Medulla oblongata (tissue), 1 donor: ENCODE measurements around the gene FHOD3.

Experiments
- DNase-seq: peaks from one replicate; pipeline ENCODE4 v3.0.0-alpha.2; 2015; ENCODE audit errors: extremely low spot score

Gene FHOD3

DNA sequence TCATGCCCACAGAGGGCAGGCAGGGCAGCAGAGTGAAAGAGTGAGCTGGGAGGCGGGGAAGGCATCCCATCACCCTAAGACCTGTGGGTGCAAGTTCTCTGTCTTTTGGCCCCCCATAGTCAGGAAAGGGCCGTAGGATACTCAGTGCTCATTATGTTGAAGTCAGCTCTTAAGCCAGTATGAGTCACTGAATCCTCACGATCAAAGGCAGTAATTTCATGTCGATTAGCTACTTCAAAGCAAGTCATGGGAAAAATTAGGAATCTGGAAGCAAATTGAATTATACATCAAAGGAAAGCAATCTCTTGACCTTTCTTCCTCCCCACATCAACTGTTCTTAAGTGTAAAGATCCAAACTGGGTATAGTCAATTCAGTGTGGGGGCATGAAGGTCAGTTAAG, 178.9 kb downstream of the FHOD3 start:
- DNase-seq = no peak

DNA sequence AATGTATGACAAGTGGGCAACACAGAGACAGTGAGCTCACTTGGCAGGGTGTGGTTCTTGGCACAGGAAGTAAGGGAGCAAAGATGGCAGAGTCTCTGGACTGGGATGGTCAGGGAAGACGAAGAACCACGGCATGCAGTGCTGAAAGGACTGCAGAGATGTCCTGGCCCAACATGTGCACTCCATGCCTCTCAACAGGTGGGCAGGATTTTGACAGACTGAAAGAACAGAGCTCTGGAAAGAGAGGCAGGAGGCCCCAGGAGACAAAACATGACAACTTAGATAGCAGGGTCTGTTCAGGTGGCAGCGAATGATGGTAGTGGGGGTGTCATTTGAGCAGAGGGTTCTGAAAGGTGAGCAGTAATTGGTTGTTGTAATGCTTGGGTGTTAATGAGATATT, 180.3 kb downstream of the FHOD3 start:
- DNase-seq = no peak

DNA sequence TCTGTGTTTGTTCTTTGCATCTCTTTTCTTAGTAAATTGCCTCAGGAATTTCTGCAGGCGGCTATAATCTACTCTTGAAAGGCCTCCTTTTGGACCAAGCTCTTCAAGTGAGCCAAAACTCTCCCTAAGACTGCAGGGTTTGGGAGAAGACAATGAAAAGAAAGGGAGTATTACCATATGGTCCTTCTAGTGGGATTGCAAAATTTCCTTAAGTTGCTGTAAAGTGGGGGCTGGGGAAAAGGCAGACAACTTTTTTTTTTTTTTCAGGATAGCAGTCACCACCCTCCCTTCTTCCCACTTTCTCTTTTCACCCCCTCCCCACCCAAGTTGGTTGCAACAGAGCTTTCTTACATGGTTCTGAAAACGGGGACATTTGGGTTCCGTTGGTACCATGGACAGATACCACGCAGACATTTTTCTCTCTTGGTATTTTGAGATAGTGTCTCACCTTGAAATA, 183.7 kb downstream of the FHOD3 start:
- no peak for DNase-seq

DNA sequence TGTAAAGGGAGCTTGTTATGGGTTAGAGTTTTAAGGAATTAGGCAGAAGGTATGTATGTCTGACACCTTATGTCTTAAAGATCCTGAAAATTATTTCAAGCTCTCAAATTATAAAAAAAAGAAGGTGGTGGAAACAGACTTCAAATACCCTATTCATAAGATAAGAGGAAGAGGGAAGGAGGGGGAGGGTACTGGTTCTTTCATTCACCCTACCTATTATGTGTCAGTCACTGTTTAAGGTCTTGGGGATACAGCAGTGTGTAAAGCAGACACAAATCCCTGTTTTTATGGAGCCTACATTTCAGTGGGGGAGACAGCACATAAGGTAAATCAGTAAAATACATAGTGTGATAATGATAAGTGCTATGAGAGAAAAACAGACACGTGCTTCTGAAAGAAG, 184.4 kb downstream of the FHOD3 start:
- no peak for DNase-seq

DNA sequence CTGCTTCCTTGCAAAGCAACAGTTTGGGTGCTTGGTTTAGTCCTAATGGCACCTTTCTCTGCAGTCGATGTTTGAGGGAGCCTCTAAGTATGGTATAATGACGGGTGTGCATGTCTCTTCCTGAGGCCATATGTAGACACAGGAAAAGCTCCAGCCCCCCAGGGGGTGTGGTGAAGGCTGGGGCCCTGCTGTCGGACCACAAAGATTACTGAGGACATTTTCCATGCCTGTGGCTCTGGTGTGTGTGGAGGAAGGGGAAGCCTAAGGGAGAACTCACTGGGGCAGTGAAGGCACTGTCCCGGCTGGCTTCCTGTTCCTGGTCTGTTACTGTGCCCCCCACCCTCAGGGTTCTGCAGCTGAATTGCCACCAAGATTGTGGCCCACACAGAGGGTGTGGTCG, 187.1 kb downstream of the FHOD3 start:
- DNase-seq = no peak

DNA sequence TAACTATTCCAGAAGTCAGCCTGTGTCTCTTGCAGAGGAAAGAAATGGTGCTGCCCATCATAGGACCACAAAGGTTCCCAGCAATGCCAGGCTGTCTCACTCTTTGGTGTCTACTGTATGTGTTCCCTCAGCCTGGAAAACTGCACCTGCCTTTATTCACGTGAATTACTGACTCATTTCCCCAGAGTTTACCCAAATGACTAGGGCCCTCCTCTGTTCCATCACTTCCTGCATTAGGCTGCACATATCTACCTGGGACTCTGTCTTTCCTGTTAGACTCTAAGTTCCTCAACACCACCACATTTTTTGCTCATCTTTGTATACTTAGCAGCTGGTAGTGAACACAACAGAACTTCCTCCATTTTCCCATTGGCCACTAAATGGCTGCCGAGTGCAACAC, 188.3 kb downstream of the FHOD3 start:
- DNase-seq = no peak

DNA sequence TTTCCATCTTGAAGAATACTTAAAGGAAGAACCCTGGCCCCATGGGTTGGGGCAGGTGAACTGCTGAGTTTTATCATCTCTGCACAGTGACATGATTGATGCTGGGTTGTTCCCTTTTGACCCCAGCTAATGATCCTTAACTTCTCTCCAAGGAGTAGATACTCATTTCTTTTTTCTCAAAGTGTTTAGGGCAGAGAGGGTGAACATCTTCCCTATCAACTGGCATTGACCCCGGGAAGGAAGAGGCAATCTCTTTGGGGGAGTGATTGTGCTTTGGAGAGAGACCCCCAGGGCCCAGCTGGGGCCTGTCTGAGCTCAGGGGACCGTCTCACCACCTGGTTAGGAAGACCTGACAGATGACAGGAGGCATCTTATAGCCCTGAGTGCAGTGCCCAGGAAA, 190.6 kb downstream of the FHOD3 start:
- no peak for DNase-seq

DNA sequence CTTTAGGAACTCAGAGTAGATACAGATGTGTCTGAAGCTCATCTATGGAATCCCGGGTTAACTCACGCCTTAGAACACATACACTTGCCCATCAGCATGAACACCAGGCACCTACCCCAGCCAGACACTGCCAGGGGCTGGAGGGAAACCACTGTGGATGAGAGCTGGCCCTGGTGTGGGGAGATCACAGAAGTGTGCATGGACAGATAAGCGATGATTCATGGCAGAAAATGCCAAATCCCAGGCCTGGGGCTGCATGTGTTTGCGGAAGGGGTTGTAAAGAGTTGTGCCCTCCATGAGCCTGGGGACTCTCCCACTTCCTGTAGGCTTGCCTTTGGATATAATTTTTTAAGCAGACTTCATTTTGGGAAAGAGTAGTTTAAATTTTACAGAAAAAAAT, 193.4 kb downstream of the FHOD3 start:
- no peak for DNase-seq

DNA sequence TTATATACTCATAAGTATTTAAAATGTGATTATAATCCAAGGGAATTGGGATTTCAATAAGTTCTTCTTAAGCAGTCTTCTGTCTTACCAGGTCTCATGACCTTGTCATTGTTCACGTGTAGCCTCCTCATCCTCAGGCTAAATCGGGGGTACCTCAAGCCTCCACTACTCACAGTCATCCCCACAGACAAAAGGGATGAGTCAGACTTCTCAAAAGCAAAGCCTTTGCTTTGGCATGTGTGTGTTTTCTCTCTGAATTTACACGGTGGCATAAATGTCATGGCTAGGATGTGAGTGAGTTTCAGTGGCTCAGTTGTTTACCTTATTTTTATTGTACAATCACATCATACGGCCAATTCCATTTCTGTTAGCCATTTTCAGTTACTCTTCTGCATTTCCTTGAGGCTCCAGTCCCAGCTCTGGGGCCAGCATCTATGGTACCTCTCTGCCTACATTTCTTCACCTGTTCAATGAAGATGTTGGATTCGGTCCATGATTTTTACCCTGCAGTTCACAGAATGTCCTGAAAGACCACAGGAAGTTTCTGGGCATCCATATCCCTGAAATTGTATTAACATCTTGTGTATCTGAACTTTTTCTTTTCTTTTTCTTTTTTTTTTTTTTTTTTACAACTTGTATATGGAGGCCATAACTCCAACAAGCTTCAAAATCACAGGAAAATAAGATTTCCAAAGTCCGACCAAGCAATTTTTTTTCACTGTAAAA, 195.3 kb downstream of the FHOD3 start:
- no peak for DNase-seq

DNA sequence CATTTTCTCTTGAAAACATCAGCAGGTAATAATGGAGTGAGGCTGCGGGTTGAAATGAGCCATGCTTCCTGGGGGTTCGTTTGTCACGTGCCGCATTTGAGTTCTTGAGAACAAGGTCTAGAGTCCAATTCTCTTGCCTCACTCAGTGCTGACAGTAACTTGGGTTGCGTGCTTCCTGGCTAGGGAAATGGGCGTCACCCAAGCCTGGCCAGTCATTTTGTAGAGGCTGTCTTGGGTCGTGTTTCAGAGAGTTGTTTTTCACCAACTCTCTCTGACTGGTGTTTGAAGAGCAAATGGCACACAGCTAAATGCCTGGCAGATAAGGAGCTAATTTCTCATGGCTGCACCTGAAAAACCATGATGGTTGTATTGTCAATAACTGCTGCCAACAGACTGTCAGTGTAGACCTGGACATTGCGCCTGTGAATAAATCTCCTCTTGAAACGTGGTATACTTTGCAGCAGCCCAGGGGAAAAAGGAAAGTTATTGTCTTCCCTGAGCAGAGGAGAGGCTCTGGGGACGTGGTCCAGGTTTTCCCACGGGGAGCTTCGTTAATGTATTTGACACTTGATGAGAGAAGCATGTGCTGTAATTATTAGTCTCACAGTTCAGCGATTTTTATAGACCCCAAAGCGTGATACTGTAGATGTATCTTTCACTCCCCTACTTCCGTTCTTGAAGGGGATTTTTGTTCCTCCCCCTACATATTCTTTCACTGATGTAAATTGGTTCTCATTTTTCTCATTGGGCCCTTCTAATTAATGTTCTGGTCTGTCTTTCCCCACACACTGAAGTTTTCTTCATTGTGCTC, 196.0 kb downstream of the FHOD3 start:
- no peak for DNase-seq

DNA sequence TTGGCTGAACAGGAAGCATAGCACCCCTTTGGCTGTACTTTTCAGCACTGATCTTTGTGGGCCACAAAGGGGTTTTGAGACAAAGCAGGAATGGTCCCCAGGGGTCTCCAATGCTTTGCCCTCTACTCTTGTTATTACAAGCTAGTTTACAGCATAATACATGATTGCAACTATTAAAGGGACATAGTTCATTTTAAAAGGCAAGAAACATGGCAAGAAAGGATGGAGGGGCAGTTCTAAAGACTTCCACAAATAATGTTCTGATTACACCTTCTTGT, 196.6 kb downstream of the FHOD3 start:
- DNase-seq = no peak

DNA sequence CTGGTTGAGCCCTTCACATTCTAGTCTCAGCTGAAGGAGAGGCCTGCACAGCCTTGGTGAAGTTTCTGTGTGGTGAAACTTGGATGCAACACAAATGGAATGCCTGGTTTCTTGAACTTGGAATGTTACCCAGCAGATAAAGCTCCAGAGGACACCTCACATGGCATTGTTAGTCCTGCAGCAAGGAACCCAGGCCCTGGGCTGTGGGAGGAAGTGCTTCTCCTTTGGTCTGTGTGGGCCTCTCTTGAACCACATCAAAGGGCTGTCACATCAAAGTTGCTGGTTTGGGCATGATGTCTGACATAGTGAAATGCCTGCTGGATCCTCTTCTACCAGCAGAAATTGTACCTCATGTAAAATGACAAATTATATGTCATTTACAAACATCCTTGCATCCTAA, 198.5 kb downstream of the FHOD3 start:
- no peak for DNase-seq

DNA sequence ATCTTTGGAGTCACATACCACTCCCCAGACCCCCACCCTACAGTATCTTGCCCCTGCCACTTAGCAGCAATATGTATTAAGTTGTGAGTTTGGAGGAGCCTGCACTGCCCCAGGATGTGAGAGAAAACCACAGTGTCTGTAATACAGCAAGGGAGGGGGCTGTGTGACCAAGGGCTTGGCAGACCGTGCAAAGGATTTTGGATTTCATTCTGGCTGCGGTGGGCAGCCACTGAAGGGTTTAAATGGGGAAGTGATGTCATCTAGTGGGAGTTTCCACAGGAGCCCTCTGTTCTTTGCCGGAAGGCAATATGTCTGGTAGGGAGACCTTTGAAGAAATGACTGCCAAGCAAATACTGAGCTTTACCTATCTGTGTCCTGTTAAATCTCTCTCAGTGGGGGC, 202.4 kb downstream of the FHOD3 start:
- DNase-seq = no peak

DNA sequence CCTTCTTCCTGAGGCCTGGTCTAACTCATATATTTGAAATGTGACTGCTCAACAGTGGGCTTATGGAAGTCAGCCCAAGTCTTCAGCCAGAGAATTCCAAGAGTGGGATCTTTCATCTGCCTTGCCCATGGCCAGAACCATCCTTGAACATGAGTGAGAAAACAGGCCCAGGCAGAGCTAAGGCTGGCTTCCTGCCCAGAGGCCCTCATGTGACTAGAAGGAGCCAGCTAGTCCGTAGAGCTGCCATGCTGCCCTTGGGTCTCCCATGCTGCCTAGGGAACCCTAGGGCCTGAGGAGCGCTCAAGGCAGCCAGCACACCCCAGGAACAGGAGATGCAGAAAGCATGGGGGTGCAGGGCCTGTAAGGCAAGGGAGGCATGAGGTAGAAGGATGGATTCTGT, 203.6 kb downstream of the FHOD3 start:
- no peak for DNase-seq

DNA sequence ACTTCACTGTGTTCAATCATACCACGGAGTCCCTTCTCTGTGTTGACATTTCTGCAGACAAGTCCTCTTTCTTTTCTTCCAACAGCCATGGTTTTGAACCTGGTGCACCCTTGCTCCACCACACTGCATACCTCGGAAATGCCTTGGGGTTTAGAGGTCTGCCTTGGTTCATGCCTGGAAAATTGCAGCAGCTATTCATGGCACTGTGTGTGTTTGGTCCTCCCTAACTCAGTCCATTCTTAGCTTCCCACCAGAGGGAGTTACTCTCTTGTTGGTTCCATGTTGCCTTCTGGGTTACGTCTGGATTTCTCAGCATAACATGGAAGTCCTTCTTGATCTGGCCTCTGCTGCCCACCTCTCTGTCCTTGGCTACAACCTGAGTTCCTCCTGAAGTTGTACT, 206.0 kb downstream of the FHOD3 start:
- no peak for DNase-seq

DNA sequence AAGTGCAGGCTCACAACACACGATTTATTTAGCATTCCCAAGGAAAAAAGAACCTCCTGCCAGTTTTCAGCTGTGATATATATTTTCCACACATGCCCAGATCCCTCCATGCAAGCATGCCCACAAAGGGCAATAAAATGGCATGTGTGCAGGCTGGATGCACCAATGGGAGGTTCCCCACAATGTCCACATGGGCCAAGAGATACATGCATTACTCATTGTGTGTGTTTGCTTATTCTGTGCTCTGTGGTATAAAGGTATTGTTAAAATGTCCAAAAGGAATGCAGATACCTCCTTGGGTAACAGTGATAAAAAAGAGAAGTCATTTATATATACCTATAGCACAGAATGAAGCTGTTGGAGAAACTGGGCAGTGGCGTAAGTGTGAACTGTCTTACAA, 207.4 kb downstream of the FHOD3 start:
- no peak for DNase-seq

DNA sequence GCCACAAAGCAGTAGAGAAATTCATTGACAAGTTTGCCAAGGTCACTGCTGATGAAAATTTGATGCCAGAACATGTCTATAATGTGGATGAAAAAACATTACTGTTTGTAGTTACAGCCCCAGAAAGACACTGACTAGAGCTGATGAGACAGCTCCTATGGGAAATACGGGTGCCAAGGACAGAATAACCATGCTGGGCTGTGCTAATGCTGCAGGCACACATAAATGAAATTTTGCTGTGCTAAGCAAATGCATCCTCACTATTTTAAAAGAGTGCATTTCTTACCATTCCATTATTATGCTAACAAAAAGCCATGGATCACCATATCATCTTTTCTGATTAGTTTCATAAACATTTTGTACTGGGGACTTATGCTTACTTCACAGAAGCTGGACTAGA, 208.2 kb downstream of the FHOD3 start:
- no peak for DNase-seq

DNA sequence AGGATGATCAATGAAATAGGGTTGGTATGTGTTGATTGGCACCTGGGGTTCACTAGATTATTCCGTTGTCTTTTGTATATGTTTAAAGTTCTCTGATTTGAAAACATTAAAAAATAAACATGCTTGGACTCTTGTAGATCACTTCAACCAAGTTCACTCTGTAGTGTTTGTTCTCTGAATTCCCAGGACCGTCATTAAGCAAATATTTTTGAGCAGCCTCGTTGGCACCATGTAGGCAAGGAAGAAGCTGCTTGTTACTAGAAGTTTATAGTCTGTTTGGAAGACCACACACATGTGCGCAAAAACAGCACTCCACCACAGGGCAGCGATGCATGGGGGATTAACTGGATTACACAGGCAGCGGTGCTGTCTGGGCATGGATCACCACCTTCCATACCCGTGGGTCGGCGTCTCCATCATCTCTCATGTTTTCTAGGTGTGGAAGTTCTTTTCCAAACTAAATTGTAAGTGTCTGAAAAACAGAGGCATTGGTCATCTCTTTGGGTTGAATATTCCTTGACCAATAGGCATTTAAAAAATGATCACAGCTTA, 212.2 kb downstream of the FHOD3 start:
- no peak for DNase-seq

DNA sequence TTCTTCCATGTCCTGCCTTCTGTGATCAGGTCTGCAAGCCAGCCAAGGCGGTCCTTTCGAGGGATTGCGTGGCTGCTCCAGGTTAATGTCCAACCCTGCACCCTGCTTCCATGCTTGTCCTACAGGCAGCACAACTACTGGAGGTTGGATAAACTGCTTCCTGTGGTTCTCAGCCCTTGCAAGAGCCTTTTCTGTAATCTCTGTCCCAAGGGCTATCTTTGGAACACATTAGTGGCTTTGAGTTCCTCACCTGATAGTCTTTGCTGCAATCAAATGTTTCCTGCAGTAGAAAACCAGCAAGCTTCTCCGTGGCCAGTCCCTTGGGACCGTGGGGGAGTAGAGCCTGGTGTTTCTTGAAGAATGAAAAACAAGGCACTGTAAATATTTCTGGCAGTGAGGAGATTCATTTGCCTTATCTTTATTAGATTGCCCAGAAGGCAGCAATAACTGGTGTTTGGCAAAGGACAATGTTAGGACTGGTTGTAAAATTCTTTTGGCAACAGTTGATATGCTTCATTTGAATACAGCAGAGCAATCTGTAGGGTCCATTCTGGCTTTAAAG, 214.4 kb downstream of the FHOD3 start:
- DNase-seq = no peak

DNA sequence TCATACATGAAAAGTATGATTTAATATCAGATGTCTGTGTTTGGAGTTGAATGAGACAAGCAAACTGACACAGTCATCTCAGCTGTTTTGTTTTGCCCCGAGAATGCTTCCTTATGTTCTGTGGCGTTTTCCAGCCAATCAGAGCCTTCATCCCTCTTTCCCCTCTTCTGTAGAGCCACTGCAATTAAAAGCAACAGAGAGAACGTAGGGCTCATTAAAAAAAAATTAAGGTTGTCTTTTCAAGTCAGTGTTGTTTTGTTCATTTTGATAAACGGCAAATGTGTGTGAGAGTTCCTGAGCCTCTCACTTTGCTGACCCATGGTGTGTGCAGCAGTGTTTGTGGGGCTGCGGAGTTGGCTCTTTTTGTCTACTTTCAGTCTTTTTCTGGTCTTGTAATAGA, 216.0 kb downstream of the FHOD3 start:
- DNase-seq = no peak

DNA sequence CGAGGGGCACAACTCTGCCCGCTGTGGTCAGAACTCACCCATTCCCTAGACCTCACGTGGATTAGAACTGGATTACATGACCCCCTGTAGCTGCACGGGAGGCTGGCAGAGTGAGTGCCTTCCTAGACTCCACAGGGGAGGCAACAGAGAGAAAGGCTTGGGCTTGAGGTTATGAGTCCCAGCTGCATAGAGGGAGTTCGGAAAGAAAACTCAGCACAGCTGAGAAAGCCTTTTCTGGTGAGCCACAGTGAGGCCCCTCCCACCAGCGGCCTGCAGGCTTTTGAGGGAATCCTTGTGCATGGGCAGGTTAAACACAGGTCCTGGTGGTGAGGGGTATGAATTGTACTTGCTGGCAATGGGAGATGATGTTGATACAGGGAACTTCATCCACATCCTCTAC, 217.3 kb downstream of the FHOD3 start:
- DNase-seq = no peak

DNA sequence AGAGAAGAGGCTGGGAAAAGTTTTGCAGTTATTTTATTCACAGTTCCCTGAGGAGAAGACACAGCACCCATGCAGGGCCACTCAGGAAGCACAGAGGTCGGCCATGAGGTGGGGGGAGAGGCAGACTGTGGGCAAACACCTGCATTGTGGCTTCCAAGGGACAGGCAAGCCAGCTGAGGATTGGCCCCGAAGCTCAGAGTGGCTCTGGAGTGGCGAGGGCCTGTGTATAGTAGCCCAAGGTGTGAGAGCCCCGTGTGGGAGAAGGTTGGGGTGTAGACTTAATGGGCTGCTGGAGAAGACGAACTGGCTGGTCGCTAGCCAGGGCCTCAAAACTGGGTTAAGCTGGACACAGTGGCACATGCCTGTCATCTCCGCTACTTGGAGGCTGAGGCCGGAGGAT, 218.7 kb downstream of the FHOD3 start:
- DNase-seq = no peak

DNA sequence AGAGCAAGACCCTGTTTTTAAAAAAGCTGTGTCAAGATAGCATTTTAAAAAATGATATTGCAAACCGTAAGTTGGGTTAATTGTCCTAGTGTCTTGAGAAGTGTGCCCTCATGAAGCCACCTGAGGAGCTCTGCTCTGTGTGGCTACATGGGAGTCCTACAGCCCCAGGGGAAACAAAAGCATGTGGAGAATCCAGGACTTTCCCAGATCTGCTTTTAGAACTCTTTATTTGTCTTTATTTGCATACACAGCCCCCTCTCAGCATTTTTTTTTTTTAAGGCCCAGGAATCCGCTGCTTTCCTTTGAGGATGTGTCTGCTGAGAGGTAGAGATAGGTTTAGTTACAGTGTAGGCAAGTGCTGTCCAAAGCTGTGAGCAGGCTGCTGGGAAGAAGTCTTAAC, 219.2 kb downstream of the FHOD3 start:
- no peak for DNase-seq
